Erythroblast (primary cell): ENCODE measurements around the gene GJC2.

Source experiments
- GATA1 ChIP-seq: IDR thresholded peaks from 2 replicates; pipeline ENCODE4 v1.6.1; 2011; ENCODE audit warnings: low read depth, mild to moderate bottlenecking, control low read depth, low read length, moderate library complexity
- POLR2A ChIP-seq: IDR thresholded peaks from 2 replicates; pipeline ENCODE4 v1.6.1; 2011; ENCODE audit warnings: mild to moderate bottlenecking, low read length

GRCh38 chr1:228194436-228194835, 44.7 kb downstream of the GJC2 start:
- TF ChIP-seq POLR2A (no peak), GATA1 (no peak)
